Mesendoderm (in vitro differentiated cells): ENCODE results near the gene CACNA2D4.

Source experiments
- DNase-seq: peaks from one replicate; pipeline ENCODE4 v3.0.0; 2013
- H2AK5ac ChIP-seq: 2 replicates; pipeline ENCODE4 v1.6.1; 2013; ENCODE audit warnings: low read length, inconsistent platforms
- H2BK120ac ChIP-seq: 2 replicates; pipeline ENCODE4 v1.6.1; 2013; ENCODE audit warnings: low read depth, mild to moderate bottlenecking, low read length, moderate library complexity, mixed read lengths
- H2BK15ac ChIP-seq: replicated peaks from 2 replicates; pipeline ENCODE4 v1.6.1; 2013; ENCODE audit warnings: low read depth, mild to moderate bottlenecking, moderate library complexity
- H2BK5ac ChIP-seq: 2 replicates; pipeline ENCODE4 v1.6.1; 2013; ENCODE audit warnings: low read length, inconsistent platforms
- H3K18ac ChIP-seq: 2 replicates; pipeline ENCODE4 v1.6.1; 2013; ENCODE audit warnings: mild to moderate bottlenecking, low read length, mixed read lengths
- H3K23ac ChIP-seq: one replicate; pipeline ENCODE4 v1.6.1; 2013; ENCODE audit warnings: low read length
- H3K27ac ChIP-seq: 2 replicates; pipeline ENCODE4 v1.5.1; 2013; ENCODE audit warnings: low read depth, mild to moderate bottlenecking, inconsistent platforms, low read length, moderate library complexity
- H3K27me3 ChIP-seq: 2 replicates; pipeline ENCODE4 v1.6.1; 2013; ENCODE audit warnings: low read length, control low read depth, mild to moderate bottlenecking, inconsistent platforms; ENCODE audit not compliant: insufficient read depth, poor library complexity
- H3K36me3 ChIP-seq: 2 replicates; pipeline ENCODE4 v1.6.1; 2013; ENCODE audit warnings: low read length, inconsistent platforms; ENCODE audit not compliant: control insufficient read depth, insufficient read depth
- H3K4ac ChIP-seq: one replicate; pipeline ENCODE4 v1.6.1; 2013; ENCODE audit warnings: low read depth, mild to moderate bottlenecking, low read length, moderate library complexity
- H3K4me1 ChIP-seq: 2 replicates; pipeline ENCODE4 v1.6.1; 2013; ENCODE audit warnings: low read depth, low read length, inconsistent platforms; ENCODE audit not compliant: control insufficient read depth
- H3K4me2 ChIP-seq: 2 replicates; pipeline ENCODE4 v1.6.1; 2013; ENCODE audit warnings: low read length
- H3K4me3 ChIP-seq: 2 replicates; pipeline ENCODE4 v1.5.1; 2013; ENCODE audit warnings: mild to moderate bottlenecking, low read length
- H3K56ac ChIP-seq: one replicate; pipeline ENCODE4 v1.6.1; 2013; ENCODE audit warnings: low read length
- H3K79me1 ChIP-seq: 2 replicates; pipeline ENCODE4 v1.6.1; 2013; ENCODE audit warnings: low read length, inconsistent platforms
- H3K79me2 ChIP-seq: 2 replicates; pipeline ENCODE4 v1.6.1; 2013; ENCODE audit warnings: mild to moderate bottlenecking, low read length; ENCODE audit not compliant: control insufficient read depth, insufficient read depth
- H3K9ac ChIP-seq: 2 replicates; pipeline ENCODE4 v1.6.1; 2013; ENCODE audit warnings: low read length, inconsistent platforms
- H4K5ac ChIP-seq: one replicate; pipeline ENCODE4 v1.6.1; 2013; ENCODE audit warnings: low read length
- H4K8ac ChIP-seq: one replicate; pipeline ENCODE4 v1.6.1; 2013; ENCODE audit warnings: low read depth, mild to moderate bottlenecking, control low read depth, low read length, moderate library complexity
- WGBS: extraction: QIAGEN DNeasy Blood & Tissue Kit; methylation state at CpG from one replicate; pipeline ENCODE4 v1.1.7; 2013; ENCODE audit warnings: low lambda C conversion rate, missing lambda C conversion rate; ENCODE audit not compliant: insufficient coverage; ENCODE audit errors: extremely low coverage; 5-methylcytosine and 5-hydroxymethylcytosine counted together

CACNA2D4 gene

DNA sequence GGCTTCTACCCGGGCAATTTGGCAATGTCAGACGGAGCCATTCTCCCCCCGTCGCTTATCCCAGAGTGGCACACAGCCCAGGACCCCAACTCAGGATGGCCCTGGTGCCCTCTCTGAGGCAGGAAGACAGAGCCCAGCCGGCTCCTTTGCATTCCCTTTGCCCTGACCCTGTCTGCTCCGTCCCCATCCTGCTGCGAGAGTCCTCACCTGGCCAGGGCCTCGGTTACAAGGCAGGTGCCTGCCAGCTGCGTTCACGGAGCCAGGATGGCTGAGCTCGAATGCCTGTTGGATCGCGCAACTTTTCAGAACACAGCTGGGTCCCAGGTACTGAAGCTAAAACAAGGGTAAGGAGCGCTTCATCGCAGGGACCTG lies 79.5 kb downstream of the CACNA2D4 start:
- H3K4me2 ChIP-seq = no peak overlapping the region
- H3K23ac ChIP-seq = no peak overlapping the region
- H3K56ac ChIP-seq = no peak overlapping the region
- no peaks in the 10 kb centered on the region for H3K27me3 ChIP-seq
- H2BK15ac ChIP-seq = no peak overlapping the region
- no peaks in the 10 kb centered on the region for H3K36me3 ChIP-seq
- H3K27ac ChIP-seq = no peak overlapping the region
- WGBS = no CpG with 5 or more reads among the region's 15 CpGs
- H2BK120ac ChIP-seq = no peak overlapping the region
- H3K79me2 ChIP-seq = no peaks in the 10 kb centered on the region
- no peaks in the 10 kb centered on the region for H3K79me1 ChIP-seq
- no peak overlapping the region for H4K8ac ChIP-seq
- no peak overlapping the region for H3K4ac ChIP-seq
- no peak overlapping the region for H2BK5ac ChIP-seq
- H2AK5ac ChIP-seq = no peak overlapping the region
- no peak overlapping the region for H3K4me3 ChIP-seq
- H3K18ac ChIP-seq = no peak overlapping the region
- no peak overlapping the region for H3K9ac ChIP-seq
- no peaks in the 10 kb centered on the region for H3K4me1 ChIP-seq
- no peak for DNase-seq
- H4K5ac ChIP-seq = no peak overlapping the region

DNA sequence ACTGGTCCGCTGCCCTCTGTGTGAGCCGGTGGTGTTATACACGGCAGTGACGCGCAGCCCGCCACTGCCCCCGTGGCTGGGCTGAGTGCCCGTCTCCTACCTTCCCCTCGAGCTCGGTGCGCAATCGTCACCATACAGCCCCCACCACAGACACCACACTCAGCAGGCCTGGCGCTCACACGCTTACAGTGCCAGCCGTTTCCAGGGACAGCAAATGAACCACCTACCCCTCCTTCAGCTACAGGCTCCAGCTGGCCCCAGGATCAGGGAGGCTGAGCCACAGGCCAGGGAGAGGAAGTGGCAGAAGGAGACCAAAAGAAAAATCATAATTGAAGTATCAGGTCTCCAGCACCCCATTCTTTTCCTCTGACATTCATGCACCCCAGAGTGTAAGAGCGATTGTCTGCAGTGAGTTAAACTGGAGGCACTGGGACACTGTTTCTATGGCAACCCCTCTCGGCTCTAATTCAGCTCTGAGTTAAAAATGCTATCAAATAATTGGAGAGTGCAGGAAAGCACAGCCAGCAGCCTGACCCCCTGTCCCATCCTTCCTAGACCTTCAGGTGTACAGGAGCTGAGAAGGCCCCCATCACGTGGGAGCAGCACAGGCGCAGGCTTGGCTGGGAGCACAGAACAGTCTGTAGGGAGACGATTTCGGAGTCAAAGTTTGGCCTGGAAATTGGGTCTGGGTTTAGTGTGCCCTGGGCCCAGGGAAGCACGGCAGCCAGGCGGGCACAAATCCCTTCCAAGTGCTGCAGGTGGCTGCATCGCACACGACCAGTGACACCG lies 80.1 kb downstream of the CACNA2D4 start:
- Histone ChIP-seq H3K56ac (no peak overlapping the region), H4K8ac (no peak overlapping the region), H2BK15ac (no peak overlapping the region), H2BK120ac (no peak overlapping the region), H3K4me1 (no peaks in the 10 kb centered on the region), H3K36me3 (no peaks in the 10 kb centered on the region), H3K23ac (no peak overlapping the region), H2BK5ac (no peak overlapping the region), H3K18ac (no peak overlapping the region), H3K9ac (no peak overlapping the region), H4K5ac (no peak overlapping the region), H3K4me3 (no peak overlapping the region), H3K79me2 (no peaks in the 10 kb centered on the region), H3K4ac (no peak overlapping the region), H3K79me1 (no peaks in the 10 kb centered on the region), H3K4me2 (no peak overlapping the region), H3K27ac (no peak overlapping the region), H2AK5ac (no peak overlapping the region), H3K27me3 (no peaks in the 10 kb centered on the region)
- no CpG with 5 or more reads among the region's 26 CpGs for WGBS
- no peak for DNase-seq

DNA sequence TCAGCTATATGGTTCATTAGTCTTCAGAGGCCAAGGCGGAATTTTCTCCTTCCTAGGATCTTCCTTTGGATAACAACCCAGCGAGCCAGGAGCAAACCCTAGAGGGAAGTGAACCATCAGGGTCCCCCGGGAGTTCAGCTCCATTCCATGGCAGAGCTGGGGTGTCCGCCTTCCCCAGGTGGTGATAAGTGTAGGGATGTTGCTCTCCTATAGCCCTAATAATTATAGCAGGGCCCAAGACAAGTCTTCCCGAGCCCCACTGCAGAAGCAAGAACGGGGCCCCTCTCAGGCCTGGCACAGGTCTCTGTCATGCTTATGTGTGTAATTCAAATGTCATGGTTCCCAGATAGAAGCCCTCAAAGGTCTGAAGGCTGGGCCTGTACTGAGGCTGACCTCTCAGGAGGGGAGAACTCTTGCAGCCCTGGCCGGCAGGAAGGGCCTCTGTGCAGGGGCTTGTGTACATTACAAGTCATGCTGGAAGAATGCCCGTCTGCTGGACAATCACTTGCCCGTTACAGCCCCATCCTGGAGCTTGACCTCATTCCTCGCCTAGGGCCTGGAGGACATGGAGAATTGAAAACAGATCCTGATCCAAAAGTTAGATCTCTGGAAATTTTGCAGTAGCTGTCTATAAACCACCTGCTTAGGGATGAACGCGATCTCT lies 80.8 kb downstream of the CACNA2D4 start:
- DNase-seq = no peak
- Histone ChIP-seq H3K4me3 (no peak overlapping the region), H3K56ac (no peak overlapping the region), H2BK120ac (no peak overlapping the region), H2AK5ac (no peak overlapping the region), H3K27me3 (no peaks in the 10 kb centered on the region), H2BK15ac (no peak overlapping the region), H3K27ac (no peak overlapping the region), H3K4ac (no peak overlapping the region), H3K4me2 (no peak overlapping the region), H3K79me2 (no peaks in the 10 kb centered on the region), H3K79me1 (no peaks in the 10 kb centered on the region), H4K8ac (no peak overlapping the region), H3K9ac (no peak overlapping the region), H4K5ac (no peak overlapping the region), H3K23ac (no peak overlapping the region), H3K4me1 (no peaks in the 10 kb centered on the region), H3K18ac (no peak overlapping the region), H2BK5ac (no peak overlapping the region), H3K36me3 (no peaks in the 10 kb centered on the region)
- WGBS = no CpG with 5 or more reads among the region's 12 CpGs

DNA sequence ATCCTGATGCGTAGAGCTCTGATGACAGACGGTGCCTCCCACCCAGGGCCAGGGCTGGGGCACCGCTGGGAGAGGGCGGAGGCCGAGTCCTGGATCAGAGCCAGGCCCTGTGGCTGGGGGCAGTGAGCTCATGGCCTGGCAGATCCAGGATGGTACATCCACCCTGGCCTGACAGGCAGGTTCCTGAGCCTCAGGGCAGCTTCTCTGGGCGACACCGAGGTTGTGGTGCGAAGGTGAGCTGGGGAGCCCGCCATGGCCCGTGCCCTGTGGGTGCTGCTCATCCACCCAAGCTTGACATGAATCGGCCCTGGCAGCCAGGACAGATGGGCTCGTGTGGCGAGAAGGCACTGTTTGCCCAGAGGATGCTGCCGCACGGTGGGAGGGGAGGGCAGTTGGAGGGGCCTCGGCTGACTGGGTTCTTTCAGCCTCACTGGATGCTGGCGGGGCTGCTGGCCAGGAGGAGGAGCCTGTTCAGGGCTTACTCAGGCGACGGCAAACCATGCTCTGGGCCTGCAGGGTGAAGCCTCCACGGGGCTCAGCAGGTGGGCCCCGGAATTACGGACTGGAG lies 81.5 kb downstream of the CACNA2D4 start:
- DNase-seq = no peak

DNA sequence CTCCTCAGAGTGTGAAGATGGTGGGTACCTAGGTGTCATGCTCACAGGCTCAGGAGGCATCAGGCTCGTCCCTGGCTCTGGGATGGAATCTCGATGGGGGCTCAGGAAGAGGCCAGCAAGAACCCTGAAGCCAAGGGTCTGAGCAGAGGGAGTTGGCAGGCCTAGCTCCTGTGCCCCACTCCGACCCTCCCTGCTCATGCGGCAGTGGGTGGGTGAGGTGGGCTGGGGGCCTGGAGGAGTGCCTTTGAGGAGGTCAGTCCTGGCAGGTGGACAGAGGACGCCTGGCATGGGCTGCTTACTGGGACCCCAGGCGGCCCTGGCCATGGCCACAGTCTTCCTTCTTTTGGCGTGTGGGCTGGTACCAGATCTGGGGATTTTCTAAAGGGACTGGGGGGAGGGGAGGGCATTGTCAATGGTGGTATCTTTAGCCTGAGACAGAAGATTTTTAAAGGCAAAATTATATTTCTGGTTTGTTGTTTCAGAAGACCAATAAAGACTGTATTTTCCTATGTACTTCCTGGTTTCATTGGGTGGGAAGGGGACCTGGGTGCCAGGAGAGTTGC lies 82.1 kb downstream of the CACNA2D4 start:
- Histone ChIP-seq H3K18ac (no peak overlapping the region), H3K79me2 (no peaks in the 10 kb centered on the region), H3K56ac (no peak overlapping the region), H2BK5ac (no peak overlapping the region), H3K79me1 (no peaks in the 10 kb centered on the region), H2BK15ac (no peak overlapping the region), H3K4ac (no peak overlapping the region), H2AK5ac (no peak overlapping the region), H3K23ac (no peak overlapping the region), H3K4me1 (no peaks in the 10 kb centered on the region), H3K27me3 (no peaks in the 10 kb centered on the region), H4K5ac (no peak overlapping the region), H3K27ac (no peak overlapping the region), H2BK120ac (no peak overlapping the region), H4K8ac (no peak overlapping the region), H3K4me2 (no peak overlapping the region), H3K36me3 (no peaks in the 10 kb centered on the region), H3K4me3 (no peak overlapping the region), H3K9ac (no peak overlapping the region)
- no CpG with 5 or more reads among the region's 7 CpGs for WGBS
- DNase-seq = no peak

More for the DNA sequence above, 81.5 kb downstream of the CACNA2D4 start:
- no peak overlapping the region for H3K56ac ChIP-seq
- no peak overlapping the region for H3K23ac ChIP-seq
- H3K79me2 ChIP-seq = no peaks in the 10 kb centered on the region
- H3K36me3 ChIP-seq = no peaks in the 10 kb centered on the region
- H2BK5ac ChIP-seq = no peak overlapping the region
- no peaks in the 10 kb centered on the region for H3K27me3 ChIP-seq
- no peak overlapping the region for H4K5ac ChIP-seq
- no peaks in the 10 kb centered on the region for H3K79me1 ChIP-seq
- H2BK120ac ChIP-seq = no peak overlapping the region
- no peak overlapping the region for H3K4ac ChIP-seq
- no peak overlapping the region for H3K9ac ChIP-seq
- H3K4me3 ChIP-seq = no peak overlapping the region
- no CpG with 5 or more reads among the region's 22 CpGs for WGBS
- no peak overlapping the region for H3K27ac ChIP-seq
- H2BK15ac ChIP-seq = no peak overlapping the region
- no peak overlapping the region for H4K8ac ChIP-seq
- no peak overlapping the region for H3K18ac ChIP-seq
- no peak overlapping the region for H2AK5ac ChIP-seq
- no peaks in the 10 kb centered on the region for H3K4me1 ChIP-seq
- H3K4me2 ChIP-seq = no peak overlapping the region
